Keratinocyte (primary cell): ENCODE results near the gene TBXAS1. TPM values are rescaled to one million over a fixed set of nuclear protein-coding genes. Genes with fewer than 3 reads are reported as not detected.

Source experiments
- DNase-seq: peaks from one replicate; pipeline ENCODE4 v3.0.0-alpha.2; 2011; ENCODE audit warnings: low read depth, missing footprints, low spot score
- FAIRE-seq: peaks from 2 replicates; lab custom pipeline; 2011; peaks lifted over from hg19 to GRCh38; lab: Jason Lieb, UNC
- H2AFZ ChIP-seq: 2 replicates; pipeline ENCODE4 v1.6.0; 2012; ENCODE audit warnings: low read length, control low read depth, inconsistent platforms; ENCODE audit not compliant: control insufficient read depth
- H3K27ac ChIP-seq: 2 replicates; pipeline ENCODE4 v1.5.1; 2011; ENCODE audit warnings: low read length; ENCODE audit not compliant: control insufficient read depth, insufficient read depth
- H3K27me3 ChIP-seq: 3 replicates; pipeline ENCODE4 v1.6.0; 2011; ENCODE audit warnings: low read length; ENCODE audit not compliant: control insufficient read depth, insufficient read depth; ENCODE audit errors: extremely low read depth
- H3K36me3 ChIP-seq, 2 experiments: 2 replicates in 1 of 2; 3 replicates in 1 of 2; pipeline ENCODE4 v1.5.1; 2011; ENCODE audit warnings: low read length in 2 of 2, mild to moderate bottlenecking in 1 of 2; ENCODE audit not compliant: control insufficient read depth in 2 of 2, insufficient read depth in 2 of 2; ENCODE audit errors: extremely low read depth in 1 of 2
- H3K4me1 ChIP-seq: 3 replicates; pipeline ENCODE4 v1.5.1; 2011; ENCODE audit warnings: low read length; ENCODE audit not compliant: control insufficient read depth, insufficient read depth; ENCODE audit errors: extremely low read depth
- H3K4me2 ChIP-seq: 3 replicates; pipeline ENCODE4 v1.6.0; 2011; ENCODE audit warnings: low read depth, low read length; ENCODE audit not compliant: control insufficient read depth, insufficient read depth; ENCODE audit errors: extremely low read depth
- H3K4me3 ChIP-seq, 3 experiments: fragments of 200-600 bp in 1 of 3; sonication (generic) in 1 of 3; 2 replicates in 2 of 3; 3 replicates in 1 of 3; pipeline ENCODE4 v1.5.1; 2011 to 2016; ENCODE audit warnings: low read length in 3 of 3, mild to moderate bottlenecking in 3 of 3, control low read depth in 2 of 3, inconsistent platforms in 1 of 3, low read depth in 1 of 3, mixed read lengths in 1 of 3, mixed run types in 1 of 3, moderate library complexity in 1 of 3; ENCODE audit not compliant: control insufficient read depth in 2 of 3, insufficient read depth in 2 of 3; ENCODE audit errors: extremely low read depth in 1 of 3
- H3K79me2 ChIP-seq: 2 replicates; pipeline ENCODE4 v1.6.0; 2012; ENCODE audit warnings: low read length; ENCODE audit not compliant: control insufficient read depth, insufficient read depth
- H3K9ac ChIP-seq: 3 replicates; pipeline ENCODE4 v1.6.0; 2011; ENCODE audit warnings: low read length; ENCODE audit not compliant: control insufficient read depth, insufficient read depth; ENCODE audit errors: extremely low read depth
- H3K9me1 ChIP-seq: 3 replicates; pipeline ENCODE4 v1.6.0; 2011; ENCODE audit warnings: low read length; ENCODE audit not compliant: control insufficient read depth, insufficient read depth; ENCODE audit errors: extremely low read depth
- H3K9me3 ChIP-seq: 2 replicates; pipeline ENCODE4 v1.5.1; 2012; ENCODE audit warnings: low read depth, low read length; ENCODE audit not compliant: control insufficient read depth
- H4K20me1 ChIP-seq: 3 replicates; pipeline ENCODE4 v1.6.0; 2011; ENCODE audit warnings: low read length; ENCODE audit not compliant: control insufficient read depth, insufficient read depth; ENCODE audit errors: extremely low read depth
- CTCF ChIP-seq, 3 experiments: IDR thresholded peaks in 1 of 3; conservative IDR thresholded peaks in 1 of 3; optimal IDR thresholded peaks in 1 of 3; 2 replicates in 2 of 3; 3 replicates in 1 of 3; pipeline versions ENCODE3 to v1.5.1; 2011; ENCODE audit warnings: low read length in 3 of 3, mild to moderate bottlenecking in 3 of 3, moderate library complexity in 2 of 3, control low read depth in 1 of 3, inconsistent platforms in 1 of 3; ENCODE audit not compliant: insufficient read depth in 2 of 3; ENCODE audit errors: extremely low read depth in 1 of 3
- EZH2 ChIP-seq: IDR thresholded peaks from one replicate; pipeline ENCODE4 v1.6.1; 2012; ENCODE audit warnings: inconsistent platforms, mild to moderate bottlenecking, low read length, moderate library complexity
- dilution Hi-C: fragments of 300-500 bp; cut with MboI; formaldehyde crosslinking; loops from one replicate; pipeline ENCODE4 v1.7.0; 2020; ENCODE audit warnings: low sequenced_read_pairs; ENCODE audit not compliant: extremely low pct_ligation_motif_present
- polyA plus RNA-seq, 5 experiments: library from polyadenylated mRNA; depleted of rRNA in 3 of 5; stranded (reverse) in 3 of 5; stranded (forward) in 1 of 5; unstranded in 1 of 5; fragments of >200 nt; gene quantifications; 1 replicate in 1 of 5; 2 replicates in 3 of 5; 3 replicates in 1 of 5; pipeline versions ENCODE4 v1.2.1 to v1.2.3, GENCODE V29; 2011 to 2012; ENCODE audit warnings: missing spikeins in 2 of 5, low read depth in 1 of 5, low replicate concordance in 1 of 5

Gene TBXAS1
- polyA plus RNA-seq, 1 donor (not counting 4 experiments of a cell fraction or from before 2014, with no cell fraction given): 2.9 TPM

GRCh38 chr7:139854124-139854511 lies 25.1 kb downstream of the TBXAS1 start:
- Histone ChIP-seq H3K27me3 (no peaks in the 10 kb centered on the region), H2AFZ (no peak overlapping the region), H3K9ac (no peak overlapping the region), H3K27ac (no peak overlapping the region), H3K4me2 (no peak overlapping the region), H3K9me3 (no peaks in the 10 kb centered on the region), H3K4me3 (no peak overlapping the region), H3K4me1 (no peaks in the 10 kb centered on the region), H4K20me1 (no peaks in the 10 kb centered on the region), H3K79me2 (no peaks in the 10 kb centered on the region), H3K36me3 (no peaks in the 10 kb centered on the region), H3K9me1 (no peaks in the 10 kb centered on the region)
- FAIRE-seq: no peak
- no peak for DNase-seq
- no peak for TF ChIP-seq EZH2
- TF ChIP-seq CTCF (optimal IDR thresholded peaks at IDR 0.05 in 1 of 3, IDR thresholded peaks at IDR 0.05 in 1 of 3, conservative IDR thresholded peaks at IDR 0.05 in 1 of 3; ENCODE audit: extremely low read depth in 1 of 3, insufficient read depth in 2 of 3, low read length in 3 of 3): no peak
- dilution Hi-C loops: no loop called here

- H3K27me3 ChIP-seq: no peaks in the 10 kb centered on the region
- no peaks in the 10 kb centered on the region for H3K36me3 ChIP-seq
- FAIRE-seq: no peak
- H3K79me2 ChIP-seq: no peaks in the 10 kb centered on the region
- no peak overlapping the region for H3K9ac ChIP-seq
- no peaks in the 10 kb centered on the region for H3K9me1 ChIP-seq
- dilution Hi-C loops: no loop called here
- no peak overlapping the region for H3K27ac ChIP-seq
- no peak overlapping the region for H3K4me3 ChIP-seq
- no peak for DNase-seq
- H3K4me2 ChIP-seq: no peak overlapping the region
- H4K20me1 ChIP-seq: no peaks in the 10 kb centered on the region
- H3K4me1 ChIP-seq: no peaks in the 10 kb centered on the region
- H3K9me3 ChIP-seq: no peaks in the 10 kb centered on the region
- TF ChIP-seq EZH2 (no peak), CTCF (optimal IDR thresholded peaks at IDR 0.05 in 1 of 3, IDR thresholded peaks at IDR 0.05 in 1 of 3, conservative IDR thresholded peaks at IDR 0.05 in 1 of 3; ENCODE audit: extremely low read depth in 1 of 3, insufficient read depth in 2 of 3, low read length in 3 of 3) (no peak)
- no peak overlapping the region for H2AFZ ChIP-seq
Observed at GRCh38 chr7:139854803-139855497, 25.9 kb downstream of the TBXAS1 start.
